GM18502 (cell line): ENCODE results near the gene RNF212B.
"Not testable (repeated sequence)": the region's sequence is repeated elsewhere in the genome, so short reads cannot be mapped to it uniquely, and the experiment has no call there.

Experiments
- ATAC-seq: cut with Tn5 transposase; IDR thresholded peaks from one replicate; pipeline ENCODE4 v1.9.1; 2021; ENCODE audit warnings: mild to moderate bottlenecking; ENCODE audit not compliant: unreplicated experiment, poor library complexity

Gene RNF212B

GRCh38 chr14:23242076-23242475, 4.3 kb downstream of the RNF212B start:
- no peak for ATAC-seq

- ATAC-seq: no peak
These were observed 5.3 kb downstream of the RNF212B start for GRCh38 chr14:23243066-23243465.

GRCh38 chr14:23245282-23245681, 7.5 kb downstream of the RNF212B start:
- no peak for ATAC-seq

GRCh38 chr14:23248601-23249000, 10.9 kb downstream of the RNF212B start:
- no peak for ATAC-seq

GRCh38 chr14:23249824-23250223, 12.1 kb downstream of the RNF212B start:
- ATAC-seq: no peak

- ATAC-seq: no peak
These were observed 14.3 kb downstream of the RNF212B start for GRCh38 chr14:23252006-23252405.

GRCh38 chr14:23252420-23253333, 14.9 kb downstream of the RNF212B start:
- no peak for ATAC-seq

GRCh38 chr14:23258256-23258655, 20.5 kb downstream of the RNF212B start:
- ATAC-seq: no peak

- no peak for ATAC-seq
These were observed 21.7 kb downstream of the RNF212B start for GRCh38 chr14:23259426-23259825.

- ATAC-seq: not testable (repeated sequence)
These were observed 23.1 kb downstream of the RNF212B start for GRCh38 chr14:23260849-23261248.

- no peak for ATAC-seq
These were observed 31.5 kb downstream of the RNF212B start for GRCh38 chr14:23269193-23269592.

GRCh38 chr14:23275412-23275811, 37.7 kb downstream of the RNF212B start:
- ATAC-seq: no peak

- no peak for ATAC-seq
These were observed 39.5 kb downstream of the RNF212B start for GRCh38 chr14:23277189-23277588.

- ATAC-seq: not testable (repeated sequence)
These were observed 40.2 kb downstream of the RNF212B start for GRCh38 chr14:23277928-23278327.

- ATAC-seq: no peak
These were observed 43.5 kb downstream of the RNF212B start for GRCh38 chr14:23281247-23281646.

- no peak for ATAC-seq
These were observed 47.2 kb downstream of the RNF212B start for GRCh38 chr14:23284654-23285529.

GRCh38 chr14:23285530-23286019, 47.8 kb downstream of the RNF212B start:
- ATAC-seq: peak; percentile 26

GRCh38 chr14:23286020-23286901, 48.5 kb downstream of the RNF212B start, which contains the start of gene HOMEZ:
Gene HOMEZ, minus strand, starts transcription at chr14:23286132. Its CDS starts 180 bp downstream, at chr14:23285952.
- ATAC-seq: peak; percentile 96

- no peak for ATAC-seq
These were observed 49.3 kb downstream of the RNF212B start for GRCh38 chr14:23286902-23287479.
